DMS53 treated with DMSO at 0.1 percent for 48 hours (cell line): ENCODE data around the gene NFAT5.
"Not testable (repeated sequence)": the region's sequence is repeated elsewhere in the genome, so short reads cannot be mapped to it uniquely, and the experiment has no call there.

Source experiments
- DNase-seq: peaks from one replicate; lab custom pipeline; 2025; ENCODE audit not compliant: unreplicated experiment; lab: John Stamatoyannopoulos, UW

Gene NFAT5

GRCh38 chr16:69546663-69547062, 19.1 kb upstream of the NFAT5 start:
- DNase-seq = not testable (repeated sequence)

GRCh38 chr16:69553332-69553731, 12.4 kb upstream of the NFAT5 start:
- DNase-seq = no peak

GRCh38 chr16:69554495-69554894, 11.3 kb upstream of the NFAT5 start:
- no peak for DNase-seq

- no peak for DNase-seq
Observed at GRCh38 chr16:69555437-69555836, 10.3 kb upstream of the NFAT5 start.

- DNase-seq = no peak
Observed at GRCh38 chr16:69555867-69556266, 9.9 kb upstream of the NFAT5 start.

GRCh38 chr16:69559164-69559563, 6.6 kb upstream of the NFAT5 start:
- peak; percentile 8 for DNase-seq

- not testable (repeated sequence) for DNase-seq
Observed at GRCh38 chr16:69561367-69561766, 4.4 kb upstream of the NFAT5 start.

- no peak for DNase-seq
Observed at GRCh38 chr16:69561901-69562300, 3.9 kb upstream of the NFAT5 start.

- no peak for DNase-seq
Observed at GRCh38 chr16:69562813-69563212, 3.0 kb upstream of the NFAT5 start.

GRCh38 chr16:69563605-69564580, 1.9 kb upstream of the NFAT5 start:
- no peak for DNase-seq

GRCh38 chr16:69564845-69565670, 708 bp upstream of the NFAT5 start:
- DNase-seq = peak; percentile 39

- DNase-seq = peak; percentile 9
Observed at GRCh38 chr16:69566240-69566980, 644 bp downstream of the NFAT5 start.

GRCh38 chr16:69566981-69567680, 1.4 kb downstream of the NFAT5 start:
- no peak for DNase-seq

- DNase-seq = no peak
Observed at GRCh38 chr16:69568676-69569075, 2.9 kb downstream of the NFAT5 start.

GRCh38 chr16:69578771-69579170, 13.0 kb downstream of the NFAT5 start:
- DNase-seq = not testable (repeated sequence)

- no peak for DNase-seq
Observed at GRCh38 chr16:69579783-69580481, 14.2 kb downstream of the NFAT5 start.

- DNase-seq = no peak
Observed at GRCh38 chr16:69581297-69581696, 15.5 kb downstream of the NFAT5 start.

- not testable (repeated sequence) for DNase-seq
Observed at GRCh38 chr16:69584493-69584892, 18.7 kb downstream of the NFAT5 start.

- no peak for DNase-seq
Observed at GRCh38 chr16:69589434-69590269, 23.9 kb downstream of the NFAT5 start.
